CD4-positive, alpha-beta T cell treated with Interleukin-2 at 100 ng/mL for 4 hours (primary cell): Measurements from ENCODE around the gene BOD1.

Experiments
- DNase-seq: peaks from one replicate; pipeline ENCODE4 v3.0.0-alpha.2; 2020; ENCODE audit warnings: low spot score

BOD1 gene

GRCh38 chr5:173640156-173640804, 23.8 kb upstream of the BOD1 start:
- DNase-seq = no peak

GRCh38 chr5:173638126-173639040, 21.9 kb upstream of the BOD1 start:
- DNase-seq = no peak

DNA sequence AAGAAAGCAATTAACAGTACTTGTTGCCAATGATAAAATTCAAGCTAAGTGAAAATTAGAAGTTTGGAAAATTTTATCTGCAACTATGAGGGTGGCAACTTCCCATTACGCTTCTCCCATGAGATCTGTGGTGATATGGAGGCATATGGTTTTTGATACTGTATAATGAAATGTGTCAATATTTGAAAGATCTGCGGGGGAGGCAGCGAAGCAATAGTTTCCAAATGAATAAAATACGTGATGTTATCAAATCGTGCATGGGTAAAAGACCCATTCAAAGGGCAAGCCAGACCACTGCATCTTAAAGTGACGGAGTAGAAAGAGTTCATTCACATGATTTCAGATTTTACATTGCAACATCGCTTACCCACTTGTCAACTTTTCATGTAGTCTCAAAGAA, 20.9 kb upstream of the BOD1 start:
- DNase-seq = no peak

DNA sequence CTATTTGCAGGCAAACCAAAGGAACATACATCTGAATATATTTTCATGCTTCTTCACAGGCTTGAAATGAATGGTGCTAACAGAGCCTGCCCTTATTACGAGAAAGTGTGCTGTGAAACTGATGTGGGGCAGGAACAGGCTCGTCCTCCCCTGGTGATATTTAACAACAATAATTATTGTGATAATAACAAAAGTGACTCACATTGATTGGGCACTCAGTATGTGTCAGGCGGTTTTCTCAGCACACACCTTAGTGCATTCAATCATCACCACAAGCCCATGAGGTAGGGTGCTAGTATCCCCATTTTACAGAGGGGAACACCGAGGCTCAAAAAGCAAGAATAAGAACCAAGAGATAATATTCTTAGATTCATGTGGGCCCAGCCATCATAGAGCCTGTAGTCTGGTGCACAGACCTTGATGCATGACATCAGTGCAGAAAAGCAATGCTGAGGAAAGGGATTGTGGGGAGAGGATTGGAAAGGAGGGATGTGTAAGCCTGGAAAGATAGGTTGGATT, 18.1 kb upstream of the BOD1 start:
- no peak for DNase-seq

GRCh38 chr5:173633304-173633703, 16.9 kb upstream of the BOD1 start:
- no peak for DNase-seq

- no peak for DNase-seq
Observed at GRCh38 chr5:173631478-173631877, 15.0 kb upstream of the BOD1 start.

- DNase-seq = no peak
Observed at GRCh38 chr5:173630724-173631365, 14.4 kb upstream of the BOD1 start.

GRCh38 chr5:173629628-173630027, 13.2 kb upstream of the BOD1 start:
- DNase-seq = no peak

DNA sequence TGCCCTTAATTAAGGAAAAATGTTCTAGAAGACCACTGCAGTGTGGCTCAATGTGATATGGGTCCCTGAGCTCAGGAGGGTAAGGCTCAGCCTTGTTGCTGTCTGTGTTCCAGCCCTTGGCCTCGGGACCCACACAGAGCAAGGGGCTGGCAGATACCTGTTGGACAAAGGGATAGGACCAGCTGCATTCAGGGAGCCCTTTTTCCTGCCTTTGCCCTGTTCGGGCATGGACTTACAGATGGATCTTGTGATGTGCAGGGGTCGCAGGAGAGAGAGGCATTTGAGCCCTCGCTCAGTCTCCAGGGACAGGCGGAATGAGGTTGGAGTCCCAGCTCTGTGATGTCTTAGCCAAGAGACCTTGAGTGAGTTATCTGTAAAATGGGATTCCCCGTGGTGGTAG, 12.1 kb upstream of the BOD1 start:
- DNase-seq = no peak

DNA sequence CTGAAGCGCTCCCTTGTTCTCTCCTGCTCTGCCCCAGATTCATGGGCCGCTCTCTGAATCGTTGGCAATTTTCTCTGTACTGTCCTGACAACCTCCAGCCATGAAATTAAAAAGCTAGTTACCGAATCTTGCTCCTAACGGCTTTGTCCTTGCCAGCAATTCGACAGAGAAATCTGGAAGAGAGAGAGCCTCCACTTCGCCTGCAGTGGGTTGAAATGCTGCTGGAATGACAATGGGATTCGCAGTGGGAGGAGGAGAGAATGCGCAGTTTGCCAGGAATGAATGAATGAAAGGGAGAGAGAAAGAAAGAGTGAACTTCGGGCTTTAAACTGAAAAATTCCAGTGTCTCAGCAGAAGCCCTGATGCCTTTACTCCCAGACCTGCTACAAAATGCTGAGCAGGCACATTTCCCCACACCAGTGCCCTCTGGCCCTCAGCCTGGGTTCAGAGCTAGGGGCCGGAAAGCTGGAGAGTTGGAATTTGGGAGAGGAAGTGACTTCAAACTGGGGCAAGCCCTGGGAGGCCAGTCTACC, 11.5 kb upstream of the BOD1 start:
- no peak for DNase-seq

DNA sequence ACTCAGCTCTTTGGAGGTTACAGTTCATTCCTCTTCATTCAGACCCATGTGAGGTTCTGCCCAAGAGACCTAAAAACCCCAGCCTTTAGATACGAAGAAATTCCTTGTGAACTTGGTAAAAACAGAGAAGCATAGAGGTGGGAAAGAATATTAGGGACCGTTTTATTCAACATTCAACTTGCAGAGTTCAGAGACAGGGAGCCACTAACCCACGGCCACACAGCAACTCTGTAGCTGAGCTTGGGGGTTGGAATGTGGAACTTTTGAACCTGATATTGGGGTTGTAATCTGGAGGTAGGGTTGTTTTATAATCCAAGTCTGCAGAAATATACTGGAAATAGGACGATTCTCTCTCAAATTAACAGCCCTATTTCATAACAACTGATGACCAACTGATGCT, 10.8 kb upstream of the BOD1 start:
- no peak for DNase-seq

DNA sequence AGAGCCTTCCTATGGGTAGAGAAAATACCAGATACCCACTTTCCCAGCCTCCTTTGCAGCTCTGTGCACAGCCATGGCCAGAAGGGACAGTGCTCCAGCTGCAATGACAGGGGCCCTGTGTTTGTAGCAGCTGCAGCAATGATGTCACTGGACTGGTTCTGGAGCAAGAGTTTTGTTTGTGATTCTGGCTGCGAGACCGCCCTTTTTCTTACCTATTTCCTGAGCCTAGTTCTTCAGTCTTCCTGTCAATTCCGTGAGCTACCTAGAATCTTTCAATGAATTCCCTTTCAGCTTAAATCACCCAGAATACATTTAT, 10.0 kb upstream of the BOD1 start:
- no peak for DNase-seq

DNA sequence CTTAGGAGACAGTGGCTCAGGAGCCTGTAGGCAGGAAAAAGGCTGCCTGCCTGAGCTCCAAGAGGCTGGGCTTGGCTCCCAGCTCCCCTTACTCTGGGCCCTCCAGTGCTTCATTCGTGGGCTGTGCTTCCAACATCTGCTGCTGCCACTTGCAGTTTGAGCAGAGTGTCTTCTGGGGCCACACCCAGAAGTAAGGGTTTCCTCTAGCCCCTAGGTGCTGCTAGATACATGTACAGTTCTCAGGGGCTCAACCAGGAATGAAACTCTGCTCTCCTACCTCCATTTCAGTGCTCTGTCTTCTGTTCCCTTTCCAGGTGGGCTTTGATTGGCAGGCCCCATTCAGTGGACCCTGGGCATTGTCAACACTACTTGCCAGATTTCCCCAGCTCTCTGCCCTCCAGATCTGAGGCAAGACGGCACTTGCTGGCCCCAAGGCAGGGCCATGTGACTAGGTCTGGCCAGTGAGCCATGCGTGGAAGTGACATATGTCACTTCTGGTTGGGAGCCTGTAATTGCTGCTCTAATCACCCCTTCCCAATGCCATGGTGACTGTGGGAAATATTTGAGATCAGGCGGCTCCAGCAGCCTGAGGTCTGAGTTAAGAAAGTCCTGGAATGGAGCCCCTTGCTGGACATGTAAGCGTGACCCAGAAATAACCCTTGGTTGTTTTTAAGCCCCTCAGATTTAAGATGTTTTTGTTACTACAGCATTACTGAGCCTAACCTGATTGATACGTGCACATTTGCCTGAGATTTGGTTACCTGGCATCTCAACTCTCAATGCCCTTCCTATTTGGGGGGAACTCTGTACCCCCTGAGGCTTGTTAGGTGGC, 9.4 kb upstream of the BOD1 start:
- no peak for DNase-seq

- DNase-seq = no peak
Observed at GRCh38 chr5:173625261-173625660, 8.8 kb upstream of the BOD1 start.

- no peak for DNase-seq
Observed at GRCh38 chr5:173624282-173624681, 7.8 kb upstream of the BOD1 start.

- DNase-seq = no peak
Observed at GRCh38 chr5:173623789-173624188, 7.3 kb upstream of the BOD1 start.

GRCh38 chr5:173623296-173623771, 6.9 kb upstream of the BOD1 start:
- no peak for DNase-seq

DNA sequence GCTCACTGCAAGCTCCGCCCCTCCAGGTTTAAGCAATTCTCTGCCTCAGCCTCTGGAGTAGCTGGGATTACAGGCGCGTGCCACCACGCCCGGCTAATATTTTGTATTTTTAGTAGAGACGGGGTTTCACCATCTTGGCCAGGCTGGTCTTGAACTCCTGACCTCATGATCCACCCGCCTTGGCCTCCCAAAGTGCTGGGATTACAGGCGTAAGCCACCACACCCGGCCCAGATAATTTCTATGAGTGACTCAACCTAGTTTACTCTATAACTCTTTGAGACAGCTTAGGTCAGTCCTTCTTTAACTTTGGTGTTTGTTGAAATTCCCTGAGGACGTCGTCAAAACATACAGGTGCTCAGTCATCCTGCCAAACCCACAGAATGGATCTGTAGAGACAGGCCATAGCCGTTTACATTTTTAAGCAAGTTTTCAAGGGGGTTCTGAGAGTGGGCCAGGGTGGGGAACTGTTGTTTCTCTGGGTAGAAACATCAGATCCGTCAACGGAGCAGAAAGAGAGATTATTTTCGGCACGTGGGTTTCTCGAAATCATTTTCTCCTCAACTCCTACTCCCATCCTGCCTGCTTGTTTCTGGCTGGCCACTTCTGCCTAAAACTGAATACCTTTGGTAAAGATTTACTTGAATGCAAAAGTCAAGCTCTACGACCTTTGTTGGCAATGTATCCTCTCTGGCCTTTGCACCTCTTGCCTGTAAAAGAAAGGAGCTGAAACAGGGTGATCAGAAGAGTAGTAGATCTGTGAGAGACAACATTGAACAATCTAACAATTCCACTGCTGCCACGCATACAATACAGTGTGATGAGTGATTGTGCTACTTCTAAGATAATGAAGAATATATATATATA, 6.0 kb upstream of the BOD1 start:
- DNase-seq = no peak

DNA sequence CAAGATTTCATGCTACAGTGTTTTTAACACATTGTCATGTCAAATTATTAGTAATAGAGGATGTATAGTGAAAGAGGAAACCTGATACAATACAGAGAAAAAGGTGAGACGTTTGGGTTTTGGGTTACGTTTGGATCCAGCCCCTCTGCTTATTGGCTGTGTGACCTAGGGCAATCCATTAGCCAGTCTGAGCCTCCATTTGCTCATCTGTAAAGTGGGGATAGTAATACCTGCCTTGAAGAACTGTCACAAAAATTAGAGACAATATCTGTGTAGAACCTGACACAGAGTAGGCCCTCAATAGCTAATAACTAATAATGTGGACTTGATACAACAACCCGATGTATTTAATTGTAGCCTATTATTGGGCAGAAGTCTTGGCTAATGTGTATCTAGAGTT, 4.3 kb upstream of the BOD1 start:
- DNase-seq = no peak

GRCh38 chr5:173618927-173619519, 2.6 kb upstream of the BOD1 start:
- peak; percentile 72 for DNase-seq
